GM12878 (cell line): ENCODE measurements around the gene RBMS3. TPM values are rescaled to one million over a fixed set of nuclear protein-coding genes. Genes with fewer than 3 reads are reported as not detected.

ENCODE experiments used
- ATAC-seq: fragments of 200-7000 bp; cut with Tn5 transposase; 3 replicates; pipeline ENCODE4 v1.9.1; 2020; ENCODE audit warnings: mild to moderate bottlenecking, moderate library complexity
- BruUV-seq: library from RNA; stranded (reverse); fragments of 400-500 nt; replicated peaks from 2 replicates; lab custom pipeline; 2021; lab: Mats Ljungman, UMichigan
- CTCF ChIA-PET: fragments of 300-600 bp; sonication (Branson Sonifier 250); formaldehyde crosslinking; extraction: SDS; loops from one replicate; lab custom pipeline; 2021; ENCODE audit warnings: inconsistent platforms; lab: Yijun Ruan, JAX
- POLR2A ChIA-PET: fragments of 350-600 bp; formaldehyde crosslinking; extraction: SDS; loops from one replicate; lab custom pipeline; 2021; ENCODE audit warnings: inconsistent platforms; lab: Charles Lee
- RAD21 ChIA-PET: fragments of 300-600 bp; sonication (Branson Sonifier 250); formaldehyde crosslinking; loops from one replicate; lab custom pipeline; 2023; ENCODE audit warnings: antibody characterized with exemption; ENCODE audit not compliant: unreplicated experiment; lab: Charles Lee
- SMC1A ChIA-PET: fragments of 300-600 bp; sonication (Branson Sonifier 250); formaldehyde crosslinking; loops from one replicate; lab custom pipeline; 2023; ENCODE audit not compliant: unreplicated experiment, uncharacterized antibody; lab: Charles Lee
- DNase-seq: peaks from one replicate; pipeline ENCODE4 v3.0.0-alpha.2; 2011; ENCODE audit warnings: low read depth, low spot score
- FAIRE-seq: peaks from 3 replicates; lab custom pipeline; 2011; peaks lifted over from hg19 to GRCh38; lab: Jason Lieb, UNC
- H2AFZ ChIP-seq: 2 replicates; pipeline ENCODE4 v1.6.0; 2011; ENCODE audit warnings: low read depth, low read length, control low read depth; ENCODE audit not compliant: control insufficient read depth
- H3K27ac ChIP-seq: 2 replicates; pipeline ENCODE4 v1.5.1; 2011; ENCODE audit warnings: control low read depth; ENCODE audit not compliant: control insufficient read depth, insufficient read depth
- H3K27me3 ChIP-seq, 2 experiments: replicated peaks in 1 of 2; 2 replicates each; pipeline versions ENCODE4 v1.6.0 to v1.6.1; 2011; ENCODE audit warnings: low read length in 1 of 2; ENCODE audit not compliant: control insufficient read depth in 2 of 2, insufficient read depth in 2 of 2
- H3K36me3 ChIP-seq, 2 experiments: 2 replicates each; pipeline ENCODE4 v1.5.1; 2011; ENCODE audit warnings: low read length in 1 of 2; ENCODE audit not compliant: control insufficient read depth in 2 of 2, insufficient read depth in 2 of 2
- H3K4me1 ChIP-seq: 2 replicates; pipeline ENCODE4 v1.6.1; 2011; ENCODE audit warnings: mild to moderate bottlenecking, low read length, moderate library complexity, mixed read lengths; ENCODE audit not compliant: control insufficient read depth, insufficient read depth
- H3K4me2 ChIP-seq: 2 replicates; pipeline ENCODE4 v1.6.0; 2011; ENCODE audit warnings: control low read depth; ENCODE audit not compliant: control insufficient read depth, insufficient read depth
- H3K4me3 ChIP-seq: fragments of 200-600 bp; sonication (generic); 2 replicates; pipeline ENCODE4 v1.5.1; 2016
- H3K79me2 ChIP-seq: 2 replicates; pipeline ENCODE4 v1.6.0; 2011; ENCODE audit warnings: low read length; ENCODE audit not compliant: control insufficient read depth, insufficient read depth
- H3K9ac ChIP-seq: 2 replicates; pipeline ENCODE4 v1.8.0; 2011; ENCODE audit warnings: low read length, control low read depth, mixed read lengths; ENCODE audit not compliant: control insufficient read depth, insufficient read depth
- H3K9me3 ChIP-seq: replicated peaks from 3 replicates; pipeline ENCODE4 v1.5.1; 2011; ENCODE audit warnings: mild to moderate bottlenecking, low read length; ENCODE audit not compliant: control insufficient read depth, insufficient read depth
- H4K20me1 ChIP-seq: 2 replicates; pipeline ENCODE4 v1.6.0; 2011; ENCODE audit not compliant: control insufficient read depth, insufficient read depth
- BMI1 ChIP-seq: fragments of 450-650 bp; IDR thresholded peaks from 2 replicates; pipeline ENCODE4 v1.6.1; 2016; ENCODE audit warnings: mild to moderate bottlenecking, moderate library complexity, borderline replicate concordance
- CBX3 ChIP-seq: fragments of 200-600 bp; sonication (generic); IDR thresholded peaks from 2 replicates; pipeline ENCODE4 v1.6.1; 2016; ENCODE audit warnings: low read depth, borderline replicate concordance
- EED ChIP-seq: sonication (generic); IDR thresholded peaks from 2 replicates; pipeline ENCODE4 v1.6.1; 2016; ENCODE audit warnings: antibody characterized with exemption, low read depth
- MXI1 ChIP-seq: fragments of 150-350 bp; IDR thresholded peaks from 2 replicates; pipeline ENCODE4 v1.6.1; 2011; ENCODE audit warnings: low read depth, mild to moderate bottlenecking, inconsistent platforms, low read length, improper control_type of control experiment
- NBN ChIP-seq: fragments of 450-650 bp; IDR thresholded peaks from 2 replicates; pipeline ENCODE4 v1.6.1; 2016
- PAX8 ChIP-seq: fragments of 450-650 bp; IDR thresholded peaks from 2 replicates; pipeline ENCODE4 v1.6.1; 2017; ENCODE audit warnings: mild to moderate bottlenecking, moderate library complexity
- PML ChIP-seq: IDR thresholded peaks from 2 replicates; pipeline ENCODE4 v1.6.1; 2012; ENCODE audit warnings: low read length, inconsistent platforms
- RAD21 ChIP-seq: IDR thresholded peaks from 2 replicates; pipeline ENCODE4 v1.6.1; 2011; ENCODE audit warnings: mild to moderate bottlenecking, low read depth, low read length, moderate library complexity; ENCODE audit not compliant: insufficient read depth
- RELA ChIP-seq: fragments of 450-650 bp; IDR thresholded peaks from 2 replicates; pipeline ENCODE4 v1.8.0; 2014; ENCODE audit warnings: borderline replicate concordance; ENCODE audit not compliant: partially characterized antibody
- WGBS: methylation state at CpG from one replicate; pipeline ENCODE4 v1.1.6; 2016; ENCODE audit warnings: low lambda C conversion rate; ENCODE audit not compliant: insufficient replicate concordance, insufficient coverage; ENCODE audit errors: missing lambda C conversion rate; 5-methylcytosine and 5-hydroxymethylcytosine counted together
- in situ Hi-C: fragments of 300-500 bp; cut with MboI; formaldehyde crosslinking; loops from 9 replicates; pipeline ENCODE4 v1.14.3; 2018; ENCODE audit warnings: mixed read lengths
- intact Hi-C: fragments of 100-400 bp; cut with micrococcal nuclease; formaldehyde crosslinking; loops from one replicate; pipeline ENCODE4 v1.14.2; 2022; ENCODE audit not compliant: unreplicated experiment
- polyA plus RNA-seq, 11 experiments: library from polyadenylated mRNA; depleted of rRNA in 4 of 11; unstranded in 6 of 11; stranded (reverse) in 5 of 11; fragments of >200 nt; fragmentation: Nextera tagmentation in 4 of 11; fragmentation: Illumina TruSeq in 1 of 11; extraction: Ambion mirVana in 4 of 11; extraction: Trizol in 1 of 11; gene quantifications; 1 replicate in 1 of 11; 2 replicates in 10 of 11; pipeline versions ENCODE4 v1.2.1 to v1.2.3, GENCODE V29; 2011 to 2016; ENCODE audit warnings: inconsistent platforms in 2 of 11, missing spikeins in 2 of 11, low read depth in 1 of 11
- total RNA-seq, 4 experiments: library from RNA; depleted of rRNA in 3 of 4; stranded (reverse); fragments of >200 nt in 3 of 4; fragmentation: Illumina TruSeq in 1 of 4; extraction: Trizol in 1 of 4; gene quantifications; 2 replicates each; pipeline versions ENCODE4 v1.2.1 to v1.2.3, GENCODE V29; 2013 to 2021

Gene RBMS3
- total and polyA plus RNA-seq, 10 of the 15 experiments (the other 5 are each of a cell fraction or from before 2014, with no cell fraction given) = 0.79 to 4.7 (median 3.1) TPM

- Histone ChIP-seq H3K36me3 (no peaks in the 10 kb centered on the region), H3K27ac (no peak overlapping the region), H3K79me2 (no peaks in the 10 kb centered on the region), H3K4me3 (no peak overlapping the region), H3K9ac (no peak overlapping the region), H3K4me1 (no peaks in the 10 kb centered on the region), H2AFZ (no peak overlapping the region), H4K20me1 (no peaks in the 10 kb centered on the region), H3K9me3 (no peaks in the 10 kb centered on the region; the same call in 2 of the 3 replicates), H3K4me2 (no peak overlapping the region), H3K27me3 (no peaks in the 10 kb centered on the region)
- ChIA-PET POLR2A (interaction anchor here (0.8 kb wide), 1 partner anchor 483 kb away, joined by 5 read pairs; no protein-coding TSS in a partner anchor), CTCF (interaction anchor here (0.9 kb wide), 1 partner anchor 9 kb away, joined by 3 read pairs; no protein-coding TSS in a partner anchor), SMC1A (interaction anchor here (1.4 to 2.0 kb wide), 2 partner anchors 9 to 11 kb away, joined by 4 to 8 read pairs; partner anchors contain the start of gene RBMS3), RAD21 (interaction anchor here (1.0 kb wide), 1 partner anchor 560 kb away, joined by 3 read pairs; no protein-coding TSS in a partner anchor)
- no peak for TF ChIP-seq PML
- no peak for TF ChIP-seq RAD21
- TF ChIP-seq MXI1 = no peak
- no peak for TF ChIP-seq BMI1
- no peak for TF ChIP-seq NBN
- no peak for TF ChIP-seq CBX3
- no peak for TF ChIP-seq RELA
- TF ChIP-seq PAX8 = no peak
- TF ChIP-seq EED = no peak
- DNase-seq = no peak
- 27% methylated on average over 3 of the region's 3 CpGs for WGBS
- no TSS peak for BruUV-seq
- no peak for FAIRE-seq
- no peak for ATAC-seq
- intact Hi-C loops (no loop called here), in situ Hi-C loops (no loop called here)
Measured at GRCh38 chr3:29271475-29271874, 9.4 kb upstream of the RBMS3 start.
